Measurements from ENCODE around the gene POU6F1.

The POU6F1 gene

GRCh38 chr12:51163795-51164194 is 54.1 kb downstream of the POU6F1 start:
- no peak for DNase-seq (ENCODE audit: low read depth in 2 of 2)

GRCh38 chr12:51162217-51162616 is 55.6 kb downstream of the POU6F1 start:
- DNase-seq (ENCODE audit: low read depth in 2 of 2): no peak

GRCh38 chr12:51160814-51161459 is 56.9 kb downstream of the POU6F1 start:
- DNase-seq (ENCODE audit: low read depth in 2 of 2): no peak

GRCh38 chr12:51156245-51156765 is 61.6 kb downstream of the POU6F1 start:
- DNase-seq (ENCODE audit: low read depth in 2 of 2): no peak

- DNase-seq (ENCODE audit: low read depth in 2 of 2): no peak
These were observed 64.9 kb downstream of the POU6F1 start for GRCh38 chr12:51152953-51153352.

- DNase-seq (ENCODE audit: low read depth in 2 of 2): no peak
These were observed 67.1 kb downstream of the POU6F1 start for GRCh38 chr12:51150777-51151176.

- no peak for DNase-seq (ENCODE audit: low read depth in 2 of 2)
These were observed 70.6 kb downstream of the POU6F1 start for GRCh38 chr12:51147309-51147708.

GRCh38 chr12:51139292-51139844 is 78.5 kb downstream of the POU6F1 start:
- DNase-seq (ENCODE audit: low read depth in 2 of 2): no peak

Measured in stimulated activated CD4-positive, alpha-beta T cell treated with anti-CD3 and anti-CD28 coated beads, Interleukin-12 subunit alpha, Interleukin-12 subunit beta, amount 100 ng/mL, for 24 hours (primary cell).